H1 (cell line): ENCODE measurements around the gene PSORS1C2. TPM values are rescaled to one million over a fixed set of nuclear protein-coding genes. Genes with fewer than 3 reads are reported as not detected.

ENCODE experiments used
- ATF3 ChIP-seq: IDR thresholded peaks from 2 replicates; pipeline ENCODE4 v1.6.1; 2011; ENCODE audit warnings: low read depth, mild to moderate bottlenecking, low read length; ENCODE audit not compliant: insufficient read depth
- CHD7 ChIP-seq: fragments of 300-600 bp; sonication (generic); IDR thresholded peaks from 2 replicates; pipeline ENCODE4 v1.7.1; 2012; ENCODE audit warnings: low read length, moderate library complexity, mild to moderate bottlenecking, inconsistent platforms; ENCODE audit not compliant: insufficient replicate concordance
- PHF8 ChIP-seq: fragments of 200-600 bp; sonication (generic); conservative IDR thresholded peaks from 2 replicates; pipeline ENCODE4 v1.7.1; 2012; ENCODE audit warnings: low read depth, mild to moderate bottlenecking, inconsistent platforms, low read length, moderate library complexity
- SIN3A ChIP-seq, 2 experiments: IDR thresholded peaks in 1 of 2; conservative IDR thresholded peaks in 1 of 2; 2 replicates each; pipeline ENCODE4 v1.6.1; 2011 to 2012; ENCODE audit warnings: low read length in 2 of 2, improper control_type of control experiment in 1 of 2, low read depth in 1 of 2, mild to moderate bottlenecking in 1 of 2
- SP1 ChIP-seq: IDR thresholded peaks from 2 replicates; pipeline ENCODE4 v1.6.1; 2011; ENCODE audit warnings: low read depth, low read length
- TAF1 ChIP-seq: IDR thresholded peaks from 2 replicates; pipeline ENCODE4 v1.6.1; 2011; ENCODE audit warnings: mild to moderate bottlenecking, low read depth, low read length
- TBP ChIP-seq: IDR thresholded peaks from 2 replicates; pipeline ENCODE4 v1.6.1; 2011; ENCODE audit warnings: low read depth, low read length, improper control_type of control experiment
- polyA plus RNA-seq, 7 experiments: library from polyadenylated mRNA; depleted of rRNA in 3 of 7; stranded (reverse) in 5 of 7; unstranded in 2 of 7; fragments of >200 nt in 5 of 7; fragments of 200-250 nt in 2 of 7; gene quantifications; 1 replicate in 5 of 7; 2 replicates in 1 of 7; 4 replicates in 1 of 7; pipeline versions ENCODE4 v1.2.1 to v1.2.3, GENCODE V29; 2011 to 2013; ENCODE audit warnings: missing spikeins in 2 of 7, mixed read lengths in 2 of 7
- total RNA-seq: library from RNA; stranded (reverse); fragmentation: NEBNext Ultra II Directional; extraction: Animal tissue kit (Norgen Biotek cat#: 25700); gene quantifications from 2 replicates; pipeline ENCODE4 v1.2.1, GENCODE V29; 2021

Gene PSORS1C2
- total and polyA plus RNA-seq, 2 of the 8 experiments (the other 6 are each of a cell fraction or from before 2014, with no cell fraction given), result 0.11 TPM; not detected in 1

- TF ChIP-seq SIN3A (conservative IDR thresholded peaks at IDR 0.05 in 1 of 2, IDR thresholded peaks at IDR 0.05 in 1 of 2; ENCODE audit: low read depth in 1 of 2, low read length in 2 of 2) (0 out of 4 replicates have a peak, but pooled peaks of 1 of the 2 experiments have one; percentile 19), CHD7 (peak; percentile 46), TBP (peak; percentile 60), SP1 (peak; percentile 97), ATF3 (no peak), PHF8 (peak; percentile 20; the same call in 1 of the 2 replicates), TAF1 (peak; percentile 64; the same call in 1 of the 2 replicates)
Measured at GRCh38 chr6:31171931-31172905, 33.4 kb upstream of the PSORS1C2 start (continued).
